HCT116 (cell line): ENCODE results near the gene MCM9. TPM values are rescaled to one million over a fixed set of nuclear protein-coding genes. Genes with fewer than 3 reads are reported as not detected.

Source experiments
- ATAC-seq: fragments of 200-7000 bp; cut with Tn5 transposase; 2 replicates; pipeline ENCODE4 v1.9.1; 2020; ENCODE audit warnings: mild to moderate bottlenecking, moderate library complexity
- BruUV-seq: library from RNA; stranded (reverse); fragments of 400-500 nt; replicated peaks from 2 replicates; lab custom pipeline; 2021; lab: Mats Ljungman, UMichigan
- CTCF ChIA-PET: fragments of 300-600 bp; sonication (Branson Sonifier 250); formaldehyde crosslinking; loops from one replicate; lab custom pipeline; 2021; ENCODE audit warnings: antibody characterized with exemption; lab: Charles Lee
- POLR2A ChIA-PET: fragments of 300-600, 350-600 bp; sonication (Branson Sonifier 250); formaldehyde crosslinking; loops from one replicate; lab custom pipeline; 2021; ENCODE audit warnings: antibody characterized with exemption; lab: Charles Lee
- RAD21 ChIA-PET, 2 experiments: fragments of 300-600 bp; sonication (Branson Sonifier 250); formaldehyde crosslinking; loops; one replicate each; lab custom pipeline; 2023; ENCODE audit warnings: low total read pairs in 2 of 2; ENCODE audit not compliant: uncharacterized antibody in 2 of 2, unreplicated experiment in 2 of 2, low non-redundant PET in 1 of 2; lab: Charles Lee
- DNase-seq: peaks from one replicate; pipeline ENCODE4 v3.0.0-alpha.2; 2010; ENCODE audit warnings: low read depth, low spot score
- H2AFZ ChIP-seq: fragments of 200-600 bp; shearing (Covaris generic), sonication (generic); 2 replicates; pipeline ENCODE4 v1.6.1; 2017; ENCODE audit warnings: low read depth, mixed run types, mixed read lengths, antibody characterized with exemption, low read length; ENCODE audit not compliant: poor library complexity, severe bottlenecking
- H3K27ac ChIP-seq: 2 replicates; pipeline ENCODE4 v1.5.1; 2012; ENCODE audit warnings: low read depth, low read length
- H3K27me3 ChIP-seq: fragments of 200-600 bp; sonication (generic); 2 replicates; pipeline ENCODE4 v1.6.1; 2016; ENCODE audit warnings: mixed run types, low read length, mixed read lengths; ENCODE audit not compliant: insufficient read depth
- H3K36me3 ChIP-seq, 2 experiments: fragments of 200-500 bp in 1 of 2; fragments of 200-600 bp in 1 of 2; sonication (Bioruptor generic) in 1 of 2; sonication (generic) in 1 of 2; 2 replicates each; pipeline versions ENCODE4 v1.5.1 to v1.6.1; 2014 to 2016; ENCODE audit warnings: low read length in 2 of 2, inconsistent platforms in 1 of 2, mixed read lengths in 1 of 2, mixed run types in 1 of 2; ENCODE audit not compliant: insufficient read depth in 2 of 2, control insufficient read depth in 1 of 2
- H3K4me1 ChIP-seq, 2 experiments: fragments of 200-600 bp in 1 of 2; sonication (generic) in 1 of 2; 2 replicates each; pipeline versions ENCODE4 v1.5.1 to v1.6.1; 2012 to 2017; ENCODE audit warnings: low read length in 2 of 2, inconsistent platforms in 1 of 2, mild to moderate bottlenecking in 1 of 2, mixed read lengths in 1 of 2, mixed run types in 1 of 2, moderate library complexity in 1 of 2; ENCODE audit not compliant: insufficient read depth in 2 of 2, control insufficient read depth in 1 of 2
- H3K4me2 ChIP-seq: fragments of 200-600 bp; sonication (generic); 2 replicates; pipeline ENCODE4 v1.6.1; 2017; ENCODE audit warnings: mixed run types, low read length, mixed read lengths
- H3K4me3 ChIP-seq, 2 experiments: fragments of 200-600 bp in 1 of 2; sonication (generic) in 1 of 2; replicated peaks in 1 of 2; 2 replicates each; pipeline ENCODE4 v1.5.1; 2011 to 2016; ENCODE audit warnings: low read length in 2 of 2, control low read depth in 1 of 2, low read depth in 1 of 2, mild to moderate bottlenecking in 1 of 2, mixed read lengths in 1 of 2, mixed run types in 1 of 2
- H3K79me2 ChIP-seq: fragments of 200-600 bp; sonication (generic); 2 replicates; pipeline ENCODE4 v1.6.1; 2017; ENCODE audit warnings: mild to moderate bottlenecking, mixed run types, low read length, moderate library complexity, mixed read lengths; ENCODE audit not compliant: insufficient read depth
- H3K9ac ChIP-seq: fragments of 200-600 bp; sonication (generic); 2 replicates; pipeline ENCODE4 v1.6.1; 2016; ENCODE audit warnings: low read length, mixed read lengths
- H3K9me2 ChIP-seq: fragments of 200-600 bp; sonication (generic), shearing (Covaris generic); 2 replicates; pipeline ENCODE4 v1.6.1; 2017; ENCODE audit warnings: mixed run types, mild to moderate bottlenecking, moderate library complexity; ENCODE audit not compliant: insufficient read depth
- H3K9me3 ChIP-seq, 2 experiments: fragments of 200-500 bp in 1 of 2; fragments of 200-600 bp in 1 of 2; sonication (Bioruptor generic) in 1 of 2; sonication (generic) in 1 of 2; 2 replicates each; pipeline ENCODE4 v1.6.1; 2014 to 2017; ENCODE audit warnings: low read length in 2 of 2, mixed read lengths in 2 of 2, inconsistent platforms in 1 of 2, low read depth in 1 of 2, mild to moderate bottlenecking in 1 of 2, mixed run types in 1 of 2, moderate library complexity in 1 of 2; ENCODE audit not compliant: control insufficient read depth in 1 of 2, insufficient read depth in 1 of 2
- H4K20me1 ChIP-seq: fragments of 200-600 bp; sonication (generic), shearing (Covaris generic); 2 replicates; pipeline ENCODE4 v1.6.1; 2017; ENCODE audit warnings: mixed run types, mild to moderate bottlenecking, moderate library complexity; ENCODE audit not compliant: insufficient read depth
- ATF3 ChIP-seq: IDR thresholded peaks from 2 replicates; pipeline ENCODE4 v1.6.1; 2012
- CBX3 ChIP-seq: IDR thresholded peaks from 2 replicates; pipeline ENCODE4 v1.6.1; 2012; ENCODE audit warnings: low read depth
- EGR1 ChIP-seq: IDR thresholded peaks from 2 replicates; pipeline ENCODE4 v1.6.1; 2012; ENCODE audit warnings: low read depth
- EZH2 ChIP-seq: fragments of 200-600 bp; sonication (generic); IDR thresholded peaks from 2 replicates; pipeline ENCODE4 v1.6.1; 2017; ENCODE audit warnings: antibody characterized with exemption, mixed run types
- EZH2phosphoT487 ChIP-seq: fragments of 200-600 bp; IDR thresholded peaks from 2 replicates; pipeline ENCODE4 v1.6.1; 2018; ENCODE audit warnings: antibody characterized with exemption, borderline replicate concordance
- JUND ChIP-seq: IDR thresholded peaks from 2 replicates; pipeline ENCODE4 v1.6.1; 2012
- MAX ChIP-seq: IDR thresholded peaks from 2 replicates; pipeline ENCODE4 v1.6.1; 2012
- POLR2A ChIP-seq: IDR thresholded peaks from 2 replicates; pipeline ENCODE4 v1.7.0; 2011; ENCODE audit warnings: borderline replicate concordance; ENCODE audit not compliant: insufficient read depth, insufficient read length; ENCODE audit errors: extremely low read depth
- POLR2AphosphoS5 ChIP-seq: IDR thresholded peaks from 2 replicates; pipeline ENCODE4 v1.6.1; 2011; ENCODE audit warnings: mild to moderate bottlenecking, low read depth, low read length, moderate library complexity
- RAD21 ChIP-seq: IDR thresholded peaks from 2 replicates; pipeline ENCODE4 v1.6.1; 2012; ENCODE audit warnings: low read depth, mild to moderate bottlenecking
- YY1 ChIP-seq: IDR thresholded peaks from 2 replicates; pipeline ENCODE4 v1.6.1; 2011; ENCODE audit warnings: low read length, low read depth, moderate library complexity, mild to moderate bottlenecking; ENCODE audit not compliant: insufficient replicate concordance; ENCODE audit errors: extremely low read depth
- ZBTB33 ChIP-seq: IDR thresholded peaks from 2 replicates; pipeline ENCODE4 v1.6.1; 2011; ENCODE audit warnings: mild to moderate bottlenecking, low read length, moderate library complexity; ENCODE audit not compliant: insufficient replicate concordance; ENCODE audit errors: extremely low read depth
- ZFX ChIP-seq: fragments of 450-650 bp; IDR thresholded peaks from 2 replicates; pipeline ENCODE4 v1.6.1; 2017
- ZNF274 ChIP-seq: fragments of 200-500 bp; sonication (Bioruptor generic); IDR thresholded peaks from 2 replicates; pipeline ENCODE4 v1.6.1; 2014; ENCODE audit warnings: mild to moderate bottlenecking, low read depth, low read length, inconsistent platforms
- intact Hi-C: fragments of 100-400 bp; cut with micrococcal nuclease; formaldehyde crosslinking; loops from 2 replicates; pipeline ENCODE4 v1.10.0; 2022
- total RNA-seq: library from RNA; stranded (reverse); gene quantifications from one replicate; pipeline ENCODE4 v1.2.1, GENCODE V29; 2021; ENCODE audit not compliant: unreplicated experiment

MCM9 gene
- total RNA-seq, 1 experiment from 2014 or later = 13.6 TPM

- no peak overlapping the region for H3K4me2 ChIP-seq
- intact Hi-C loops = loop anchor here (1.0 kb wide), 1 partner anchor 40 kb away; no protein-coding TSS in a partner anchor
- POLR2A ChIA-PET = no interaction called here
These were observed 109.3 kb downstream of the MCM9 start for GRCh38 chr6:118825661-118826060.

GRCh38 chr6:118815495-118815894 is 119.5 kb downstream of the MCM9 start:
- RAD21 ChIA-PET = no interaction called here
- Histone ChIP-seq H2AFZ (no peak overlapping the region), H3K9me3 (no peaks in the 10 kb centered on the region), H3K9ac (no peak overlapping the region), H3K27me3 (no peaks in the 10 kb centered on the region), H3K9me2 (no peaks in the 10 kb centered on the region), H3K36me3 (no peaks in the 10 kb centered on the region; a peak in 1 of 4 replicates), H3K27ac (no peak overlapping the region), H4K20me1 (no peaks in the 10 kb centered on the region)
- no TSS peak for BruUV-seq
- POLR2A ChIA-PET = no interaction called here
- intact Hi-C loops = no loop called here
- no peak for TF ChIP-seq MAX
- no peak for TF ChIP-seq ZBTB33
- TF ChIP-seq RAD21 = no peak
- no peak for TF ChIP-seq POLR2AphosphoS5
- TF ChIP-seq EZH2 = no peak
- TF ChIP-seq EZH2phosphoT487 = no peak
- no peak for TF ChIP-seq ATF3
- no peak for TF ChIP-seq EGR1
- no peak for TF ChIP-seq CBX3
- no peak for TF ChIP-seq POLR2A
- TF ChIP-seq JUND = no peak
- no peak for TF ChIP-seq ZNF274
- no peak for TF ChIP-seq ZFX
- TF ChIP-seq YY1 = no peak
- TF ChIP-seq, all 23 proteins: peak for 0
- Histone ChIP-seq H3K4me1 (no peaks in the 10 kb centered on the region), H3K4me2 (no peak overlapping the region), H3K4me3 (no peak overlapping the region), H3K79me2 (no peaks in the 10 kb centered on the region)
- CTCF ChIA-PET = no interaction called here
- ATAC-seq = no peak
- DNase-seq = no peak

More at GRCh38 chr6:118825661-118826060, 109.3 kb downstream of the MCM9 start:
- TF ChIP-seq MAX = no peak
- TF ChIP-seq POLR2A = no peak
- TF ChIP-seq RAD21 = no peak
- ChIA-PET RAD21 (no interaction called here), CTCF (no interaction called here)
- Histone ChIP-seq H3K79me2 (no peaks in the 10 kb centered on the region), H3K36me3 (peaks cover 0 to 12% of the 10 kb centered on the region in 2 experiments; a peak in 2 of 4 replicates), H3K4me3 (no peak overlapping the region), H3K4me1 (no peaks in the 10 kb centered on the region), H2AFZ (no peak overlapping the region), H3K9me2 (no peaks in the 10 kb centered on the region), H4K20me1 (no peaks in the 10 kb centered on the region), H3K27me3 (no peaks in the 10 kb centered on the region), H3K9me3 (no peaks in the 10 kb centered on the region), H3K9ac (no peak overlapping the region), H3K27ac (no peak overlapping the region)
- ATAC-seq (no peak), DNase-seq (no peak)
- no TSS peak for BruUV-seq
